Neural cell (in vitro differentiated cells): ENCODE data around the gene ATXN7L1. TPM values are rescaled to one million over a fixed set of nuclear protein-coding genes. Genes with fewer than 3 reads are reported as not detected.

ENCODE experiments used
- H2AFZ ChIP-seq: fragments of 200-600, 300-800 bp; sonication (generic), shearing (Covaris generic); 2 replicates; pipeline ENCODE4 v1.6.0; 2014; ENCODE audit warnings: low read depth, mild to moderate bottlenecking, antibody characterized with exemption, low read length, moderate library complexity
- H3F3A ChIP-seq: fragments of 200-600 bp; shearing (Covaris generic); 2 replicates; pipeline ENCODE4 v1.6.1; 2016; ENCODE audit warnings: mild to moderate bottlenecking, moderate library complexity, mixed read lengths, antibody characterized with exemption, low read length; ENCODE audit not compliant: insufficient read depth, poor library complexity, severe bottlenecking
- H3K27ac ChIP-seq: fragments of 200-600, 300-800 bp; sonication (generic), shearing (Covaris generic); 2 replicates; pipeline ENCODE4 v1.5.1; 2014; ENCODE audit warnings: mild to moderate bottlenecking, low read length, moderate library complexity
- H3K27me3 ChIP-seq: fragments of 300-800, 200-600 bp; sonication (generic), shearing (Covaris generic); 2 replicates; pipeline ENCODE4 v1.6.0; 2014; ENCODE audit warnings: mild to moderate bottlenecking, low read depth, low read length, moderate library complexity; ENCODE audit not compliant: insufficient read depth
- H3K36me3 ChIP-seq: fragments of 300-800, 200-600 bp; sonication (generic), shearing (Covaris generic); 2 replicates; pipeline ENCODE4 v1.5.1; 2014; ENCODE audit warnings: mild to moderate bottlenecking, antibody characterized with exemption, low read length, moderate library complexity; ENCODE audit not compliant: insufficient read depth
- H3K4me2 ChIP-seq: fragments of 300-800, 200-600 bp; sonication (generic), shearing (Covaris generic); 2 replicates; pipeline ENCODE4 v1.6.0; 2014; ENCODE audit warnings: mild to moderate bottlenecking, low read length
- H3K4me3 ChIP-seq: fragments of 300-800, 200-600 bp; sonication (generic), shearing (Covaris generic); 2 replicates; pipeline ENCODE4 v1.5.1; 2014; ENCODE audit warnings: mild to moderate bottlenecking, low read length, moderate library complexity
- H3K79me2 ChIP-seq: fragments of 200-600 bp; shearing (Covaris generic); replicated peaks from 2 replicates; pipeline ENCODE4 v1.6.0; 2014; ENCODE audit warnings: mild to moderate bottlenecking, low read length, moderate library complexity; ENCODE audit not compliant: insufficient read depth
- H3K9ac ChIP-seq: fragments of 300-800, 200-600 bp; sonication (generic), shearing (Covaris generic); 2 replicates; pipeline ENCODE4 v1.6.1; 2016; ENCODE audit warnings: mild to moderate bottlenecking, low read length, mixed read lengths
- H3K9me2 ChIP-seq: fragments of 200-600 bp; shearing (Covaris generic); 2 replicates; pipeline ENCODE4 v1.6.1; 2016; ENCODE audit warnings: mild to moderate bottlenecking, low read length, mixed read lengths; ENCODE audit not compliant: insufficient read depth
- H3K9me3 ChIP-seq: fragments of 200-600, 300-800 bp; sonication (generic), shearing (Covaris generic); 2 replicates; pipeline ENCODE4 v1.6.1; 2016; ENCODE audit warnings: mild to moderate bottlenecking, mixed run types, low read length, moderate library complexity, mixed read lengths
- H4K20me1 ChIP-seq: fragments of 200-600 bp; shearing (Covaris generic); 2 replicates; pipeline ENCODE4 v1.6.1; 2016; ENCODE audit warnings: mild to moderate bottlenecking, mixed run types; ENCODE audit not compliant: insufficient read depth
- EP300 ChIP-seq: fragments of 450-650 bp; conservative IDR thresholded peaks from 2 replicates; pipeline ENCODE4 v1.6.1; 2014; ENCODE audit warnings: antibody characterized with exemption, mild to moderate bottlenecking, moderate library complexity; ENCODE audit not compliant: poor library complexity, severe bottlenecking
- EZH2 ChIP-seq: fragments of 200-600, 300-800 bp; shearing (Covaris generic), sonication (generic); IDR thresholded peaks from 2 replicates; pipeline ENCODE4 v1.6.1; 2014; ENCODE audit warnings: antibody characterized with exemption, low read length, borderline replicate concordance, mild to moderate bottlenecking; ENCODE audit not compliant: insufficient read depth, poor library complexity, severe bottlenecking
- MXI1 ChIP-seq: fragments of 450-650 bp; conservative IDR thresholded peaks from 2 replicates; pipeline ENCODE4 v1.6.1; 2014; ENCODE audit warnings: antibody characterized with exemption, mild to moderate bottlenecking; ENCODE audit not compliant: poor library complexity, severe bottlenecking
- POLR2AphosphoS5 ChIP-seq: IDR thresholded peaks from 2 replicates; pipeline ENCODE4 v1.6.1; 2012
- RAD21 ChIP-seq: fragments of 450-650 bp; conservative IDR thresholded peaks from 2 replicates; pipeline ENCODE4 v1.6.1; 2014; ENCODE audit warnings: antibody characterized with exemption, mild to moderate bottlenecking, moderate library complexity
- SMC3 ChIP-seq: fragments of 450-650 bp; conservative IDR thresholded peaks from 2 replicates; pipeline ENCODE4 v1.6.1; 2014; ENCODE audit warnings: antibody characterized with exemption, mild to moderate bottlenecking, moderate library complexity; ENCODE audit not compliant: poor library complexity
- TAF1 ChIP-seq: IDR thresholded peaks from 2 replicates; pipeline ENCODE4 v1.6.1; 2012; ENCODE audit warnings: low read depth
- polyA plus RNA-seq: library from polyadenylated mRNA; depleted of rRNA; stranded (reverse); fragments of >200 nt; gene quantifications from 2 replicates; pipeline ENCODE4 v1.2.3, GENCODE V29; 2014
- TF ChIP-seq, protein P1 (sequence below): IDR thresholded peaks from 2 replicates; pipeline ENCODE4 v1.6.1; 2012; ENCODE audit warnings: borderline replicate concordance
- TF ChIP-seq, protein P2 (sequence below): fragments of 450-650 bp; IDR thresholded peaks from 2 replicates; pipeline ENCODE4 v1.5.1; 2014; ENCODE audit warnings: antibody characterized with exemption, mild to moderate bottlenecking, moderate library complexity; ENCODE audit not compliant: poor library complexity, severe bottlenecking

ATXN7L1 gene
- polyA plus RNA-seq, 1 donor from 2014 or later = 4.3 TPM

DNA sequence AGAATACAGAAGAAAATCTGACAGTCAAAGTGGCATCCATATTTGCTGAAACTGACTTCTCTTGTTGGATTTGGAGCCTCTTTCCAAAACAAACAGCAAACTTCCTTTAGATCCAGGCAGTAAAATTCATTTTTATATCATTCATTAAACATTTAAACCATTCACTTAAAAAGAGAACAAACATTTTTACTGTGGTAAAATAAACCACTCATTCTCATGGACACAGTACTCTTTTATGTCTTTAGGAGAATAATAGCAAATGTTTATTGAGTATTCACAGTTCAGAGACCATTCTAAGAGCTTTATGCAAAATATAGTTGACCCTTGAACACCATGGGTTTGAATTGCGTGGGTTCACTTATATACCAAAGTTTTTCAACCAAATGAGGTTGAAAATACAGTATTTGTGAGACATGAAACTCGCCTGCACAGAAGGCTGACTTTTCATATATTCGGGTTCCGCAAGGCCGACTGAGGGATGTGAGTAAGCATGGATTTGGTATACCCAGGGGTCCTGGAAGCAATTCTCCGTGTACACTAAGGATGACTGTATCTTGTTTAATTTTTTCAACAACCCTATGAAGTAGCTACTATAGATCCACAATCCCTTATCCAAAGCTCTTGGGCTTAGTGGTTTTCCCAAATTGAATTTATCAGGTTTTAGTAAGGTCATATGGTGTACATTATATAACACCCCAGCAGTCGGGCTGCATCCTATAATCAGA is 49.1 kb downstream of the ATXN7L1 start:
- H3K4me3 ChIP-seq = no peak overlapping the region
- H3K79me2 ChIP-seq = no peaks in the 10 kb centered on the region
- no peaks in the 10 kb centered on the region for H4K20me1 ChIP-seq
- no peaks in the 10 kb centered on the region for H3K9me2 ChIP-seq
- no peaks in the 10 kb centered on the region for H3K36me3 ChIP-seq
- no peak overlapping the region for H2AFZ ChIP-seq
- no peak for TF ChIP-seq POLR2AphosphoS5
- no peak for TF ChIP-seq EP300
- TF ChIP-seq, protein P1, sequence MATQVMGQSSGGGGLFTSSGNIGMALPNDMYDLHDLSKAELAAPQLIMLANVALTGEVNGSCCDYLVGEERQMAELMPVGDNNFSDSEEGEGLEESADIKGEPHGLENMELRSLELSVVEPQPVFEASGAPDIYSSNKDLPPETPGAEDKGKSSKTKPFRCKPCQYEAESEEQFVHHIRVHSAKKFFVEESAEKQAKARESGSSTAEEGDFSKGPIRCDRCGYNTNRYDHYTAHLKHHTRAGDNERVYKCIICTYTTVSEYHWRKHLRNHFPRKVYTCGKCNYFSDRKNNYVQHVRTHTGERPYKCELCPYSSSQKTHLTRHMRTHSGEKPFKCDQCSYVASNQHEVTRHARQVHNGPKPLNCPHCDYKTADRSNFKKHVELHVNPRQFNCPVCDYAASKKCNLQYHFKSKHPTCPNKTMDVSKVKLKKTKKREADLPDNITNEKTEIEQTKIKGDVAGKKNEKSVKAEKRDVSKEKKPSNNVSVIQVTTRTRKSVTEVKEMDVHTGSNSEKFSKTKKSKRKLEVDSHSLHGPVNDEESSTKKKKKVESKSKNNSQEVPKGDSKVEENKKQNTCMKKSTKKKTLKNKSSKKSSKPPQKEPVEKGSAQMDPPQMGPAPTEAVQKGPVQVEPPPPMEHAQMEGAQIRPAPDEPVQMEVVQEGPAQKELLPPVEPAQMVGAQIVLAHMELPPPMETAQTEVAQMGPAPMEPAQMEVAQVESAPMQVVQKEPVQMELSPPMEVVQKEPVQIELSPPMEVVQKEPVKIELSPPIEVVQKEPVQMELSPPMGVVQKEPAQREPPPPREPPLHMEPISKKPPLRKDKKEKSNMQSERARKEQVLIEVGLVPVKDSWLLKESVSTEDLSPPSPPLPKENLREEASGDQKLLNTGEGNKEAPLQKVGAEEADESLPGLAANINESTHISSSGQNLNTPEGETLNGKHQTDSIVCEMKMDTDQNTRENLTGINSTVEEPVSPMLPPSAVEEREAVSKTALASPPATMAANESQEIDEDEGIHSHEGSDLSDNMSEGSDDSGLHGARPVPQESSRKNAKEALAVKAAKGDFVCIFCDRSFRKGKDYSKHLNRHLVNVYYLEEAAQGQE = no peak
- TF ChIP-seq MXI1 = no peak
- no peak for TF ChIP-seq TAF1
- TF ChIP-seq, protein P2, sequence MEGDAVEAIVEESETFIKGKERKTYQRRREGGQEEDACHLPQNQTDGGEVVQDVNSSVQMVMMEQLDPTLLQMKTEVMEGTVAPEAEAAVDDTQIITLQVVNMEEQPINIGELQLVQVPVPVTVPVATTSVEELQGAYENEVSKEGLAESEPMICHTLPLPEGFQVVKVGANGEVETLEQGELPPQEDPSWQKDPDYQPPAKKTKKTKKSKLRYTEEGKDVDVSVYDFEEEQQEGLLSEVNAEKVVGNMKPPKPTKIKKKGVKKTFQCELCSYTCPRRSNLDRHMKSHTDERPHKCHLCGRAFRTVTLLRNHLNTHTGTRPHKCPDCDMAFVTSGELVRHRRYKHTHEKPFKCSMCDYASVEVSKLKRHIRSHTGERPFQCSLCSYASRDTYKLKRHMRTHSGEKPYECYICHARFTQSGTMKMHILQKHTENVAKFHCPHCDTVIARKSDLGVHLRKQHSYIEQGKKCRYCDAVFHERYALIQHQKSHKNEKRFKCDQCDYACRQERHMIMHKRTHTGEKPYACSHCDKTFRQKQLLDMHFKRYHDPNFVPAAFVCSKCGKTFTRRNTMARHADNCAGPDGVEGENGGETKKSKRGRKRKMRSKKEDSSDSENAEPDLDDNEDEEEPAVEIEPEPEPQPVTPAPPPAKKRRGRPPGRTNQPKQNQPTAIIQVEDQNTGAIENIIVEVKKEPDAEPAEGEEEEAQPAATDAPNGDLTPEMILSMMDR = no peak
- no peak for TF ChIP-seq EZH2
- TF ChIP-seq SMC3 = no peak
- H3K27me3 ChIP-seq = no peaks in the 10 kb centered on the region
- no peaks in the 10 kb centered on the region for H3F3A ChIP-seq
- H3K9ac ChIP-seq = no peak overlapping the region
- no peaks in the 10 kb centered on the region for H3K9me3 ChIP-seq
- no peak overlapping the region for H3K4me2 ChIP-seq
- no peak overlapping the region for H3K27ac ChIP-seq

DNA sequence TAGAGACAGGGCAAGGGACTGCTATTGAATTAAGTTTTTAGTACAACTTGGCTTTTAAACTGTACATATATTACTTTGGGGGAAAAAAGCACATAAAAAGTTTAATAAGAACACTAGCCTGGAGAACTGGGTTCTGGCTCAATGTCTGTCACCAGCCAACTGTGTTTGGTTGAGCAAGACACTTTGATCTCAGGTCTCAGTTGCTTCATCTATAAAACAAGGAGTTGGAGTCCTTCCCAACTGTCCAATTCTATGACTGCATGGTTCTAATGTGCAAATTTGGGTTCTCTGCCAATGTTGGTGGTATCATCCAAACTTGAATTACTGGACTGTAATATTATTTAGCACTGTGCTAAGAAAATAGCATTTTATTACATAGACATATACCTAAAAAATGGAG is 50.3 kb downstream of the ATXN7L1 start:
- no peaks in the 10 kb centered on the region for H3K79me2 ChIP-seq
- no peak overlapping the region for H3K4me3 ChIP-seq
- H2AFZ ChIP-seq = no peak overlapping the region
- H3K9ac ChIP-seq = no peak overlapping the region
- H4K20me1 ChIP-seq = no peaks in the 10 kb centered on the region
- no peaks in the 10 kb centered on the region for H3K9me3 ChIP-seq
- H3K27ac ChIP-seq = no peak overlapping the region
- H3K36me3 ChIP-seq = no peaks in the 10 kb centered on the region
- TF ChIP-seq MXI1 = no peak
- no peak for TF ChIP-seq RAD21
- TF ChIP-seq, protein P2 = no peak
- TF ChIP-seq SMC3 = no peak
- TF ChIP-seq EP300 = no peak
- no peak for TF ChIP-seq EZH2
- TF ChIP-seq, protein P1 = no peak
- no peak for TF ChIP-seq POLR2AphosphoS5
- no peak for TF ChIP-seq TAF1
- H3F3A ChIP-seq = no peaks in the 10 kb centered on the region
- no peak overlapping the region for H3K4me2 ChIP-seq
- no peaks in the 10 kb centered on the region for H3K9me2 ChIP-seq
- no peaks in the 10 kb centered on the region for H3K27me3 ChIP-seq
